NCI-H1092 (cell line): ENCODE data around the gene SPPL2B.
A peak's percentile ranks its signal among the peaks of the same experiment; 100 is the strongest.
"Not testable (repeated sequence)": the region's sequence is repeated elsewhere in the genome, so short reads cannot be mapped to it uniquely, and the experiment has no call there.

Source experiments
- DNase-seq: peaks from one replicate; lab custom pipeline; 2025; lab: John Stamatoyannopoulos, UW

SPPL2B gene, protein sequence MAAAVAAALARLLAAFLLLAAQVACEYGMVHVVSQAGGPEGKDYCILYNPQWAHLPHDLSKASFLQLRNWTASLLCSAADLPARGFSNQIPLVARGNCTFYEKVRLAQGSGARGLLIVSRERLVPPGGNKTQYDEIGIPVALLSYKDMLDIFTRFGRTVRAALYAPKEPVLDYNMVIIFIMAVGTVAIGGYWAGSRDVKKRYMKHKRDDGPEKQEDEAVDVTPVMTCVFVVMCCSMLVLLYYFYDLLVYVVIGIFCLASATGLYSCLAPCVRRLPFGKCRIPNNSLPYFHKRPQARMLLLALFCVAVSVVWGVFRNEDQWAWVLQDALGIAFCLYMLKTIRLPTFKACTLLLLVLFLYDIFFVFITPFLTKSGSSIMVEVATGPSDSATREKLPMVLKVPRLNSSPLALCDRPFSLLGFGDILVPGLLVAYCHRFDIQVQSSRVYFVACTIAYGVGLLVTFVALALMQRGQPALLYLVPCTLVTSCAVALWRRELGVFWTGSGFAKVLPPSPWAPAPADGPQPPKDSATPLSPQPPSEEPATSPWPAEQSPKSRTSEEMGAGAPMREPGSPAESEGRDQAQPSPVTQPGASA

DNA sequence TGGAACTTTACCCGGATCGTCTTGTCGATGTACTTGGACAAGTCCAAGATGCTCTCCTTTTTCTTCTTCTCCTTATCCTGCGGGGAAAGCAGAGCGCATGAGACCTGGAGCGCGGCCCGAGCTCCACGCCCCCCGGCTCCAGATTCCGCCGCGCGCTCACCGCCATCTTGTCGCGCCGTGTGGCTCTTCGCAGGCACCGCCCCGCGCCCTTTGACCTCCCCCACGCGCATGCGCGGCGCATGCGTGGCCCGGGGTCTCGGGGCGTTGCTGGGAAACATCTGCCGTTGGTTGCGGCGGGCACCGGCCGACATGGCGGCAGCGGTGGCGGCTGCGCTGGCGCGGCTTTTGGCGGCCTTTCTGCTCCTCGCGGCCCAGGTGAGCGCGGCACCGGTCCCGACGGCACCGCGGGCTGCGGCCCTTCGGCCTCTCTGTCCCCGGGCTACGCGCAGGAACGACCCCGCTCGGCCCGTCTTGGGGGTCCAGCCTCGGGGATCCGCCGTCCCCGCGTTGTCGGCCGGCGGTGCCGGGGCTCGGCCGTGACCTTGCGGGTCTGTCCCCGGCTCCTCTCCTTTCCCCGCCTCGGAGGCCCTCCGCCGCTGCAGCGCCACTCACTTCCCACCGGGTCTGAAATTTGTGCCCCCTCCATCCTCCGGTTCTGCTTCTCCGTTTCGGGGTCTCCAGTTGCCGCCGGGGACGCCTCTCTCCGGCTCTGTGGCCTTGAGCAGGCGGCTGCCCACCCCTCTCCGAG lies at the start of gene SPPL2B, which contains the start of gene LSM7:
SPPL2B (plus strand) TSS at position 284 of the 748 bp plus-strand sequence; CDS start at position 310, 26 bp downstream.
LSM7 (minus strand) TSS at position 186 of the 748 bp plus-strand sequence; CDS start at position 166, 20 bp downstream.
- DNase-seq: peak; percentile 87

- no peak for DNase-seq
Observed at GRCh38 chr19:2280633-2281264, 47.7 kb upstream of the SPPL2B start.

DNA sequence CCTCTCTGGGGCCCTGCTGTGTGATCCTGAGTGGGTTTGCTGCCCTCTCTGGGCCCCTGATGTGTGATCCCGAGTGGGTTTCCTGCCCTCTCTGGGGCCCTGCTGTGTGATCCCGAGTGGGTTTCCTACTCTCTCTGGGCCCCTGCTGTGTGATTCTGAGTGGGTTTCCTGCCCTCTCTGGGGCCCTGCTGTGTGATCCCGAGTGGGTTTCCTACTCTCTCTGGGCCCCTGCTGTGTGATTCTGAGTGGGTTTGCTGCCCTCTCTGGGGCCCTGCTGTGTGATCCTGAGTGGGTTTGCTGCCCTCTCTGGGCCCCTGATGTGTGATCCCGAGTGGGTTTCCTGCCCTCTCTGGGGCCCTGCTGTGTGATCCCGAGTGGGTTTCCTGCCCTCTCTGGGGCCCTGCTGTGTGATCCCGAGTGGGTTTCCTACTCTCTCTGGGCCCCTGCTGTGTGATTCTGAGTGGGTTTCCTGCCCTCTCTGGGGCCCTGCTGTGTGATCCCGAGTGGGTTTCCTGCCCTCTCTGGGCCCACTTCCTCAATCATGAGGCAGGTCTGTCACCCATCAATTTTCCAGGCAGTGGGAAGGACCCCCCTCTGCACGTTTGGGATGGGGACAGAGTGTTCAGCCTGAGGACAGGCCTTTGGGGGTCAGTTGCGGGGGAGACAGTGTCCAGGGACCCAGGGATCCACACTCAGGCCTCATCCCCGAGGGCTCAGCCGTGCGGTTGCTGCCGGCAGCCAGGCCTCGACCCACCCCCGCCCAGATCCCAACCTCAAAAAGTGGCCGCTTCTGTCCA lies 47.0 kb upstream of the SPPL2B start:
- DNase-seq: not testable (repeated sequence)

DNA sequence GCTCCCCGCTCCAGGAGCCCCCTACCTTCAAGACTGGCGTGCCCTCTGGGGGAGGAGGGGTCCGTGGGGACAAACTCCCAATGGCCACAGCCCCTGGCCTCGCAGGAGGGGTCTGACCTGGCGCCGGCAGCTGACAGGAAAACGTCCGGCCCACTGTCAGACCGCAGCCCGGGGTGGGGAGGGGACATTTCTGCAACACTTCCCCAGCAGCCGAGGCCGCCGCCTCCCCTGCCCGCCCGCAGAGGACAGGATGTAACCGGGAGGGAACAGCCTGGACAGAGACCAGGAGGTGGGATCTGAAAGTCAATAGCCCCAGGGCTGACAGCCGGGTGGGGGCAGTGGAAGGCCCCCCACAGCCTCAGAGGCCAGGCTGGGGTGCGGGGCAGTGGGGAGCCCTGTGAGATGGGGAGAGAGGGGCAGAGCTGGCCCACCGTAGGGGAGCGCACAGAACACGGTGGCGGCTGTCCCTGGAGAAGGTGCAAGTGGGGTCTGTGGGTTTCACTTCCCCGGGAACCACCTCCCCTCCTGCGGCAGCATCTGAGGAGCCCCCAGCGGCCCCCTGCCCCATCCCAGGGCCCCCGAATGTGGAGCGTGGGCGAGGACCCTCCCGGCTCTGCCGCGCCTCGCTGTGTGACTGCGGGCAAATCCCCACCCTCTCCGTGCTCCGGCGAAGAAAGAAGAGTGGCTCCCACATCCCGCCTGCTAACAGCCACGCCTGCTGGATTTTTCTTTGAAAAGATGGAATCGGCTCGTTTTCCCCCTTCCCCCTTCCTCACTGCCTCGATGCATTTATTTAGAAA lies 46.2 kb upstream of the SPPL2B start, which contains the start of gene PEAK3:
PEAK3 (minus strand) TSS at position 114 of the 800 bp plus-strand sequence. CDS start 1,244 bp downstream, outside the sequence.
- DNase-seq: no peak

DNA sequence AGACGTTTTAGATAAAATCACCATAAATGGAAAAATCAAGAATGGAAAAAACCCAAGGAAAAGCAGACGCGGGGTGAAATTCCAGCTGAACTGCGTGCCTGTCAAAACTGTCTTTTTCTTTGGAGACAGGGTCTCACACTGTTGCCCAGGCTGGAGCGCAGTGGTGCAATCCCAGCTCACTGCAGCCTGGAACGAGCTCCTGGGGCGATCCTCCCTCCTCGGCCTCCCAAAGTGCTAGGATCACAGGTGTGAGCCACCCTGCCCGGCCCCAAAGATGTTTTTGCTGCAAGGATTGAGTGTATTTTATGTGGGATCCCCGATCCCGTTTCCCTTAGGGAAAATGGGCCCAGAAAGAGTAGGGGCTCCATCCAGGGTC lies 45.6 kb upstream of the SPPL2B start:
- no peak for DNase-seq

DNA sequence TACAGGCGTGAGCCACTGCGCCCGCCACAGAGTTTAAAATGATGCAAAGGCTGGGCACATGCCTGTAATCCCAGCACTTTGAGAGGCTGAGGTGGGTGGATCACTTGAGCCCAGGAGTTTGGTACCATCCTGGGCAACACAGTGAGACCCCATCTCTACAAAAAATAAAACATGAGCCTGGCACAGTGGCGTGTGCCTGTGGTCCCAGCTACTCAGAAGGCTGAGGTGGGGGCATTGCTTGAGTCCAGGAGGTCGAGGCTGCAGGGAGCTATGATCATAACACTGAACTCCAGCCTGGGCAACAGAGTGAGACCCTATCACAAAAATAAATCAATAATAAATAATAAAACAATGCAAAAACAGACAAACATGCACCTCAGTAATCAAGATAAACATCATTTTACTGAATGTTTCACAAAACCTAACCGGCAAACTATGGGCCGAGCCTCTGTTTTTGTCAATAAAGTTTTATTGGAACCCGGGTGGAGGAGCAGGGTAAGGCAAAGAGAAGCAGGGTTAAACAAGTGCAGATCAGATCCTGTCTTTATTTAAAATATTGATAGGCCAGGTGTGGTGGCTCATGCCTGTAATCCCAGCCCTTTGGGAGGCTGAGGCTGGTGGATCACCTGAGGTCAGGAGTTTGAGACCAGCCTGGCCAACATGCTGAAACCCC lies 44.5 kb upstream of the SPPL2B start:
- no peak for DNase-seq

GRCh38 chr19:2286402-2287140 lies 41.9 kb upstream of the SPPL2B start:
- DNase-seq: no peak

DNA sequence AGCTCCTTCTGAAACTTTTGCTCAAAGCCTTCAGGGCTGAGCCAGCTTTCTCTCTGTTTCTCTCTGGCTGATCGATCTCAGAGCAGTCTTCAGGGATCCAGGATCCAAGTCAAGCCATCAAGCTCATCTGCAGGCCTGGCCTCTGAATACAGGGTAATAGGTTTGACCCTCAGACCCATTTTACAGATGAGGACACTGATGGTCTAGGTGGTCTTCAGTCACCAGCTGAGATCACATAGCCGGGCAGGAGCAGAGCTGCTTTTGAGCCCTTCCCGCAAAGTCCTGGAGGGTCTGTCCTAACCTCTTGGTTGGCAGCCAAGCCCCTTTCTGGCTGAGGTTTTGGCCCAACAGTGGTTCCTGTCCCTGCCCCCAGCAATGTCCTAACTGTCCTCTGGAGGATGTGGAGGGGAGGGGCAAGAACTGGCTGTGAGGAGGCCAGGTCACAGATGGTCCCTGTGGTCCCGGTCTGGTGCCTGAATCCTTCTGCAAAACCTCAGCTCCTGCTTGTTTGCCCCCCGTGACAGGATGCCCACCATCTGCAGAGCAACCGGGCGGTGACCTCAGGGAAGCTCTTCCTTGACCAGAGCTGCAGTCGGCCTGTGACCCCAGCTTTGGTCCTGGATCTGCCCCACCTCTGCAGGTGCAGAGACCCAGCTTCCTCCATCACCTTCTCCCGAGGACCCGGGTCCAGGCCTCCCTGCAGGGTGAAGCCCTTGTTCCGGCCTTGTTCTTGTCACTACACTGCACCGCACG lies 40.7 kb upstream of the SPPL2B start:
- no peak for DNase-seq

- DNase-seq: no peak
Observed at GRCh38 chr19:2288338-2288817, 40.1 kb upstream of the SPPL2B start.

GRCh38 chr19:2288818-2289713 lies 39.4 kb upstream of the SPPL2B start:
- no peak for DNase-seq

DNA sequence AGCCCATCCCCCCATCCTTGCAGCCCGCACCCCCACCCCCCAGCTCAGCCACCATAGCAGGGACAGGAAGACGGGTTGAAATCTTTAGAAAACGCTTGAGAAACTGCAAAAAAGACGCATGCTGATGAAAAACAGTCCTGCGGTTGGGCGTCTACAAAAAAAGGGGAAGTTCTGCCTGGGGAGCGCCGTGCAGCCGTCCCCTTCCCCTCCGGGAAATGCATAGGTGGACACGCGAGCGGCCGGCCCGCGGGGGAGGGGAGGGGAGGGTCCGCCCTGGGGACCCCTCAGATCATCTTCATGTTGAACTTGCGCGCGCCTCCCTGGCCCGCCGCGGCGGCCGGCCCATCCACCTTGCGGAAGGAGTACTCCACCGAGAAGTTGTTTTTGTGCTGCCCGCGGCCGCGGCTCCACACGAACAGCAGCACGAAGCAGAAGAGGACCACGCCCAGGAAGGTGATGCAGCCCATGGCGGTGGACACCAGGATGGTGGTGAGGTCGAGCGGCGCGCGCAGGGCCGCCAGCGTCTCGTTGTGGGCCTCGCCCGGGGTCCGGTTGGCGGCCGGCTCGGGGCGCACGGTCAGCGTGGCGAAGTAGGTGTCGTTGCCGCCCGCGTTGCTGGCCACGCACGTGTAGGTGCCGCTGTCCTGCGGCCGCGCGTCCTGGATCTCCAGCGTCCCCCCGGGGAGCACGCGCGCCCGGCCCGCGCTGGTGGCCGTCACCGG lies 38.6 kb upstream of the SPPL2B start:
- DNase-seq: no peak

DNA sequence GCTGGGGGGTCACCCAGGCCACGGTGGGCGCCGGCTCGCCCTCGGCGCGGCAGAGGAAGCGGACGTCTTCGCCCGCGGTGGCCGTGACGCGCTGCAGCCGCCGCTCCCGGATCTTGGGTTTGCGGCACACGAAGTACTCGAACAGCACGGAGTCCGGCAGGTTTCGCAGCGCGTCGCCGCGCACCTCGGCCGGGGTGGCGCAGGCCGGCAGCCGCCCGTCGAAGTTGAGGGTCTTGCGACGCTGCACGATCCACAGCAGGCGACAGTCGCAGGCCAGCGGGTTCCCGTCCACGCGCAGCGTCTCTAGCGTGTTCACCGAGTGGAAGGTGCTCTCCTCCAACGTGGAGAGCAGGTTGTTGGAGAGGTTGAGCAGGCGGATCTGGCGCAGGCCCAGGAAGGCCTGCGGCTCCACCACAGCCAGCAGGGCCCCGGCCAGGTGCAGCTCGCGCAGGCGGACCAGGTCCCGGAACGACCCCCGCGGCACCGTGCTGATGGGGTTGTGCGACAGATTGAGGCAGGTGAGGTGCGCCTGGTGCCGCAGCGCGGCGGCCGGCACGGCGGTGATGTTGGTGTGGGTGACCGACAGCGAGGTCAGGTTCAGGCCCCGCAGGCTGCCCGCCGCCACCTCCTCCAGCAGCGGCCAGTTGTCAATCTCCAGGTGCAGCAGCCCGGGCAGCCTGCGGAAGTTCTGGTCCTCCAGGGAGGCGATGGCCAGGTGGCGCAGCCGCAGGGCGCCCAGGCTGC lies 37.9 kb upstream of the SPPL2B start:
- DNase-seq: no peak

DNA sequence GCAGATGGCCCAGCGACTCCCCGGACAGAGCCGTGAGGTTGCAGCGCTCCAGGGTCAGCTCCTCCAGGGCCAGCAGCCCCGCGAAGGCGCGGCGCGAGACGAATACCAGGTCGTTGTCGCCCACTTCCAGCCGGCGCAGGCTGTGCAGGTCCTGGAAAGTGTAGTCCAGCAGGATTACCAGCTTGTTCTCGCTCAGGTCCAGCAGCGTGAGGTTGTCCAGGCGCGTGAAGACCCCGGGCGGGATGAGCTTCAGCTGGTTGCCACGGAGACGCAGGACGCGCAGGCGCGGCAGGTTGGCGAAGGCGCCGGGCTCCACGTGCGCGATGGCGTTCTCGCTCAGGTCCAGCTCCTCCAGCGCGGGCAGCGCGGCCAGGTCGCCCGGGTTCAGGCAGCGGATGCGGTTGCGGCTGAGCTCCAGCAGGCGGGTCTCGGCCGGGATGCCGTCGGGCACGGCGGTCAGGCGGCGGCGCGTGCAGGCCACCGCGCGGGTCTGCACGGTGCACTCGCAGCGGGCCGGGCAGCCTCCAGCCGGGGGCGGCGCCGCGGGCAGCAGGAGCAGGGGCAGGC lies 37.2 kb upstream of the SPPL2B start:
- no peak for DNase-seq

DNA sequence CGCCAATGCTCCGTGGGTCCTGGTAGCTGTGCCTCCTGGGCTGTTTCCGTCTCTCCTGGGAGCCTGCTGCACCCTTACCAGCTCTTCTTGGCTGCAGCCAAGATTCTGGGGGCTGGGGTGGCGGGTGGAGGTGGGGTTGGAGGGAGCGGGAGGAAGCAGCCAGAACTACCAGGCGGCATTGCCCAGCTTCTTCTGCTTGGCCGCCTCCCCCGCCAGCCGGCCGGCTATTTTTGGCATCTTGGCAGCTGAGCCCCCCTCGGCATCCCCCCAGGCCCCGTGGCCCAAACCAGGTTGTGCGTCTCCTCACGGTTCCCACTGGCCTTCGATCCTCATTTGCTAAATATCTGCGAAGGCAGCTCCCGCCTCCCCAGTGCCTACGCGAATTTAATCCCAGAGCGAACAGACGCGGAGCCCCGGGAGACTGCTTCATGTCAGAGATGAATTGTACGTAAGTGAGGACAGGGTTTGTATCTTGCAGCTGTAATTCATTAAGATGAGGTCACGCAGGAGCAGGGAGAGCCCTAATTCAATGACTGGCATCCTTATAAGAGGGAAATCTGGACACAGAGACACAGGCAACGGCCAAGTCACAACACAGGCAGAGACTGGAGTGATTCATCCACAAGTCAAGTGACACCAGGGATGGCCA lies 33.7 kb upstream of the SPPL2B start:
- no peak for DNase-seq

DNA sequence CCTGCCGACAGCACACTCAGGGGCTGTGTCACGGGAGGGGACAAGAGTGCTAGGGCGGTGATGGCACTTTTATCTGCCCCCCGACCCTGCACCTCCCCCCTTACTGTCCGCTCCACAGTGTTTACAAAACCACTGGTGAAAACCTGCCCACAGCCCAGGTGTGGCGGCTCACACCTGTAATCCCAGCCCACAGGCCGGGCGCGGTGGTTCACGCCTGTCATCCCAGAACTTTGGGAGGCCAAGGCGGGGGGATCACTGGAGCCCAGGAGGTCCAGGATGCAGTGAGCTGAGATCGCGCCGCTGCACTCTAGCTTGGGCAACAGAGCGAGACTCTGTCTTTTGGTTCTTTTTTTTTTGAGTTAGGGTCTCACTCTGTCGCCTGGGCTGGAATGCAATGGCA lies 32.3 kb upstream of the SPPL2B start:
- no peak for DNase-seq
